Natural killer cell (primary cell): ENCODE results near the gene OTOP2. TPM values are rescaled to one million over a fixed set of nuclear protein-coding genes. Genes with fewer than 3 reads are reported as not detected.

Experiments used
- ATAC-seq, 3 donors: fragments of 150-1000 bp in 2 of 3; fragments of 200-7000 bp in 1 of 3; cut with Tn5 transposase; 1 replicate in 1 of 3; 2 replicates in 2 of 3; pipeline ENCODE4 v1.10.0; 2021; ENCODE audit warnings: mild to moderate bottlenecking in 2 of 3, moderate library complexity in 2 of 3
- DNase-seq, 2 donors: peaks; one replicate each; pipeline versions ENCODE4 v3.0.0 to v3.0.0-alpha.2; 2013 to 2021; ENCODE audit warnings: mixed read lengths in 1 of 2
- H3K27ac ChIP-seq: one replicate; pipeline ENCODE4 v1.5.1; 2013; ENCODE audit warnings: mild to moderate bottlenecking, low read length
- H3K27me3 ChIP-seq: one replicate; pipeline ENCODE4 v1.6.1; 2013; ENCODE audit warnings: low read length; ENCODE audit not compliant: control insufficient read depth, insufficient read depth
- H3K36me3 ChIP-seq: one replicate; pipeline ENCODE4 v1.6.1; 2013; ENCODE audit warnings: low read length; ENCODE audit not compliant: control insufficient read depth, insufficient read depth
- H3K4me1 ChIP-seq: one replicate; pipeline ENCODE4 v1.6.1; 2013; ENCODE audit warnings: low read length; ENCODE audit not compliant: control insufficient read depth, insufficient read depth
- H3K4me3 ChIP-seq: one replicate; pipeline ENCODE4 v1.5.1; 2013; ENCODE audit warnings: low read length
- H3K9me3 ChIP-seq: one replicate; pipeline ENCODE4 v1.6.1; 2013; ENCODE audit warnings: low read length; ENCODE audit not compliant: control insufficient read depth, insufficient read depth
- H3K27ac Mint-ChIP-seq, 2 donors: one replicate each; pipeline ENCODE4 v1.8.0; 2022; ENCODE audit warnings: mild to moderate bottlenecking in 2 of 2, mixed read lengths in 2 of 2, moderate library complexity in 1 of 2
- H3K27me3 Mint-ChIP-seq, 2 donors: one replicate each; pipeline ENCODE4 v1.8.0; 2022; ENCODE audit warnings: low read depth in 2 of 2, mixed read lengths in 2 of 2
- H3K36me3 Mint-ChIP-seq: one replicate; pipeline ENCODE4 v1.8.0; 2022; ENCODE audit warnings: mixed read lengths
- H3K4me1 Mint-ChIP-seq, 2 donors: one replicate each; pipeline ENCODE4 v1.8.0; 2022; ENCODE audit warnings: mixed read lengths in 2 of 2
- H3K4me3 Mint-ChIP-seq: one replicate; pipeline ENCODE4 v1.8.0; 2022; ENCODE audit warnings: mild to moderate bottlenecking, moderate library complexity, mixed read lengths
- H3K9me3 Mint-ChIP-seq, 2 donors: one replicate each; pipeline ENCODE4 v1.8.0; 2022; ENCODE audit warnings: mixed read lengths in 2 of 2
- CTCF ChIP-seq: fragments of 200-600 bp; IDR thresholded peaks from one replicate; pipeline ENCODE4 v1.8.0; 2022; ENCODE audit warnings: antibody characterized with exemption
- WGBS: methylation state at CpG from one replicate; pipeline ENCODE4 v1.1.7; 2013; ENCODE audit warnings: missing lambda C conversion rate; ENCODE audit not compliant: insufficient coverage; 5-methylcytosine and 5-hydroxymethylcytosine counted together
- intact Hi-C: fragments of 100-400 bp; cut with micrococcal nuclease; formaldehyde crosslinking; loops from one replicate; pipeline ENCODE4 v1.14.2; 2022
- total RNA-seq, 4 donors: library from RNA; stranded (reverse); fragments of 120-200 nt in 1 of 4; gene quantifications; one replicate each; pipeline versions ENCODE4 v1.2.3 to v1.2.4, GENCODE V29; 2013 to 2022

Gene OTOP2
- total RNA-seq, result not detected
- not detected for total RNA-seq (2013)

GRCh38 chr17:74924250-74924948 lies at the start of gene OTOP2:
Gene OTOP2 (plus strand): TSS chr17:74924273. CDS start chr17:74924633, 360 bp downstream.
- Mint-ChIP-seq H3K4me3 (peak within 1 kb of the TSS; percentile 73), H3K36me3 (no peaks in the 10 kb centered on the region)

GRCh38 chr17:74874615-74875037 lies 49.4 kb upstream of the OTOP2 start:
- Mint-ChIP-seq H3K4me1 (peaks cover 22 to 29% of the 10 kb centered on the region in 2 donors), H3K36me3 (no peaks in the 10 kb centered on the region), H3K4me3 (peak overlapping the region; percentile 95), H3K27ac (peak overlapping the region in 1 of 2 donors; percentile 97), H3K9me3 (no peaks in the 10 kb centered on the region), H3K27me3 (no peaks in the 10 kb centered on the region)
- H3K27me3 ChIP-seq, result no peaks in the 10 kb centered on the region
- no peaks in the 10 kb centered on the region for H3K36me3 ChIP-seq
- WGBS, result 100% methylated on average over 2 of the region's 5 CpGs
- intact Hi-C loops, result no loop called here
- peaks cover 17% of the 10 kb centered on the region for H3K4me1 ChIP-seq
- no peak for TF ChIP-seq CTCF
- ATAC-seq (no peak), DNase-seq (no peak)
- H3K9me3 ChIP-seq, result no peaks in the 10 kb centered on the region
- H3K4me3 ChIP-seq, result no peak overlapping the region
- no peak overlapping the region for H3K27ac ChIP-seq

More at GRCh38 chr17:74924250-74924948, at the start of gene OTOP2:
- Mint-ChIP-seq H3K27ac (no peak within 1 kb of the TSS), H3K9me3 (no peaks in the 10 kb centered on the region), H3K4me1 (peaks cover 0 to 22% of the 10 kb centered on the region in 2 donors), H3K27me3 (peaks cover 36 to 37% of the 10 kb centered on the region in 2 donors)
- peak within 1 kb of the TSS; percentile 20 for H3K4me3 ChIP-seq
- intact Hi-C loops, result loop anchor here (5.0 kb wide), 1 partner anchor 33 kb away; no protein-coding TSS in a partner anchor
- H3K36me3 ChIP-seq, result no peaks in the 10 kb centered on the region
- peaks cover 23% of the 10 kb centered on the region for H3K4me1 ChIP-seq
- DNase-seq (peak in 1 of 2 donors; percentile 43), ATAC-seq (no peak)
- WGBS, result 5% methylated on average over 51 of the region's 54 CpGs
- no peaks in the 10 kb centered on the region for H3K9me3 ChIP-seq
- peaks cover 37% of the 10 kb centered on the region for H3K27me3 ChIP-seq
- TF ChIP-seq CTCF, result no peak
- H3K27ac ChIP-seq, result no peak within 1 kb of the TSS

- H3K9me3 ChIP-seq, result no peaks in the 10 kb centered on the region
- Mint-ChIP-seq H3K4me3 (no peak overlapping the region), H3K27me3 (no peaks in the 10 kb centered on the region), H3K9me3 (no peaks in the 10 kb centered on the region), H3K4me1 (peaks cover 22 to 29% of the 10 kb centered on the region in 2 donors), H3K36me3 (no peaks in the 10 kb centered on the region), H3K27ac (peak overlapping the region in 1 of 2 donors; percentile 41)
- DNase-seq (no peak), ATAC-seq (no peak)
- intact Hi-C loops, result no loop called here
- peaks cover 17% of the 10 kb centered on the region for H3K4me1 ChIP-seq
- WGBS, result 90% methylated on average over 5 of the region's 5 CpGs
- H3K4me3 ChIP-seq, result no peak overlapping the region
- H3K27ac ChIP-seq, result no peak overlapping the region
- H3K36me3 ChIP-seq, result no peaks in the 10 kb centered on the region
- no peak for TF ChIP-seq CTCF
- no peaks in the 10 kb centered on the region for H3K27me3 ChIP-seq
Observed at GRCh38 chr17:74875155-74875976, 48.7 kb upstream of the OTOP2 start.
